Measurements from ENCODE around the gene IGFBP5.

- TF ChIP-seq, protein P1, sequence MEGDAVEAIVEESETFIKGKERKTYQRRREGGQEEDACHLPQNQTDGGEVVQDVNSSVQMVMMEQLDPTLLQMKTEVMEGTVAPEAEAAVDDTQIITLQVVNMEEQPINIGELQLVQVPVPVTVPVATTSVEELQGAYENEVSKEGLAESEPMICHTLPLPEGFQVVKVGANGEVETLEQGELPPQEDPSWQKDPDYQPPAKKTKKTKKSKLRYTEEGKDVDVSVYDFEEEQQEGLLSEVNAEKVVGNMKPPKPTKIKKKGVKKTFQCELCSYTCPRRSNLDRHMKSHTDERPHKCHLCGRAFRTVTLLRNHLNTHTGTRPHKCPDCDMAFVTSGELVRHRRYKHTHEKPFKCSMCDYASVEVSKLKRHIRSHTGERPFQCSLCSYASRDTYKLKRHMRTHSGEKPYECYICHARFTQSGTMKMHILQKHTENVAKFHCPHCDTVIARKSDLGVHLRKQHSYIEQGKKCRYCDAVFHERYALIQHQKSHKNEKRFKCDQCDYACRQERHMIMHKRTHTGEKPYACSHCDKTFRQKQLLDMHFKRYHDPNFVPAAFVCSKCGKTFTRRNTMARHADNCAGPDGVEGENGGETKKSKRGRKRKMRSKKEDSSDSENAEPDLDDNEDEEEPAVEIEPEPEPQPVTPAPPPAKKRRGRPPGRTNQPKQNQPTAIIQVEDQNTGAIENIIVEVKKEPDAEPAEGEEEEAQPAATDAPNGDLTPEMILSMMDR (IDR thresholded peaks at IDR 0.05): no peak
- TF ChIP-seq POLR2A (IDR thresholded peaks at IDR 0.05) (no peak), EP300 (IDR thresholded peaks at IDR 0.05) (no peak)
Observed at GRCh38 chr2:216636551-216637450, 58.5 kb downstream of the IGFBP5 start.

Measured in tibial nerve (tissue), 4 donors.